HG03175 (cell line): Measurements from ENCODE around the gene GNG10.
"Not testable (repeated sequence)": the region's sequence is repeated elsewhere in the genome, so short reads cannot be mapped to it uniquely, and the experiment has no call there.

Experiments
- ATAC-seq: cut with Tn5 transposase; IDR thresholded peaks from one replicate; pipeline ENCODE4 v1.9.1; 2021; ENCODE audit warnings: mild to moderate bottlenecking, moderate library complexity; ENCODE audit not compliant: unreplicated experiment

GNG10 gene

GRCh38 chr9:111661150-111661801 lies at the start of gene GNG10:
Gene GNG10 (plus strand): TSS chr9:111661605. CDS start chr9:111661635, 30 bp downstream.
- ATAC-seq: peak; percentile 85

DNA sequence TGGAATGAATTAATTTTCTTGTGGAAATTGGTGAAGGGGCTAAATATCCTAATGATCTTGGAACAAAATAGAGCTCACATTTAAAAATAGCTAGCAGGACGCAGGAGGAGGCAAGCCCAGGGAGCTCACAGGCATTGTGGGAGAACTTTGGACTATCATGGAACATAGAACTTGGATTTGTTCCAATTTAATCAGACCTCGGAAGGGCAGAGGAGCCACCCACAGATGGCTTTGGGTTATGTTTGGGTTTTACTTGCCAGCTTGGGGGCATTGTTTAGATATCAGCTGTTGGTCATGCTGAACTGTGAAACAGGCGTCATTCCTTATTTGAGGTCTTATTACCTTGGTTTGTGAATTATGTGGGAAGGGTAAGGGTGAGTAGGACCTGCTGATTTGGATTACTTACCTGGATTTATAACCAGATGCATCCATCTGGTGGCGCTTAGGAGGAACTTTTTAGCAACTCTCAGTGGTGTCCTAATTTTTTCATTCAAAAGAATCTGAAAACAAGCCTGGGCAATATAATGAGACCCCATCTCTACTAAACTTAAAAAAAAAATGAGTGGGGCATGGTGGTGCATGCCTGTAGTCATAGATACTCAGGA lies 47.9 kb upstream of the GNG10 start:
- no peak for ATAC-seq

DNA sequence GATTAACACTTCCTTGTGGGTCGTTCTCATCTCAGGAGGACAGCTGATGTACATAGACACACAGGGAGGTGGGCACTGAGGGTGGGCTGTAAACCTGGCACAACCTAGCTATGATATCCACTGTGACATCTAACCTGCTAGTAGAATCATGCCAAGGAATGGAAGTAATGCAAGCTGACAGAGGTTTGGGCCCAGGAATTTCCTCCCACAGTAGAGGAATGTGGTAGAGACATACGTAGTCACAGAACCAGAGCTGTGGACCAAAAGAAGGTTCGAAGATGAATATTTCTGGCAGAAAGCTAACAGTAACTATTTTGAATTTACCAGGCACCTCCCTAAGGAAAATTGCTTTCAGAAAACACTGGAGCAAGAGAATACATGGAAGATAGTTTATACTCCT lies 45.5 kb upstream of the GNG10 start:
- ATAC-seq: no peak

GRCh38 chr9:111617349-111617748 lies 44.1 kb upstream of the GNG10 start:
- ATAC-seq: not testable (repeated sequence)

DNA sequence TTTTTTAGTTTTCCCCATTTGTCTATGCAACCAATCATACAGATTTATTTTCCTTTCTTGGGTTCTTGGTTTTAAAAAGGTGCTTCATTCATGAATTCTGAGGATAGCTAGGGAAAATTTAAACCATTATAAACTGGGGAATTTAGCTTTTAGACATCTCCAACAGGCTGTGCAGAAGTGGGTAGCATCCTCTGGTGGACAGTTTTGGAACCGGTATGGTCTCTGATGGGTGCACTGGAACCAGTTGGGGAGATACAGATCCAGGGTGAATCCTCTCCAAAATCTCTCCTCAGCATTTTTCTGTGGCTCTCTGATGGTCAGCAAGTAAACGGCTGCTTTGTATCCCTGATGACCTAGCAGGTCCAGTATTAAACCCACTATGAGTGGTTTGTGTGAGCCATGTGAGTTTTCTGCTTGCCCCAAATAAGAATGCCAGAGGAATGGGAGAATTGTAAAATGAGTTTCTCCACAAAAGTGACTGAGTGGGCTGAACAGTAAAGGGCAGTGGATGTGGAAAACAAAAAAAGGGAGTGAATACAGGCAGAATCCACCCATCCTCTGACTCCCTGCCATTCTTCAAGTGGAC lies 39.4 kb upstream of the GNG10 start:
- no peak for ATAC-seq

DNA sequence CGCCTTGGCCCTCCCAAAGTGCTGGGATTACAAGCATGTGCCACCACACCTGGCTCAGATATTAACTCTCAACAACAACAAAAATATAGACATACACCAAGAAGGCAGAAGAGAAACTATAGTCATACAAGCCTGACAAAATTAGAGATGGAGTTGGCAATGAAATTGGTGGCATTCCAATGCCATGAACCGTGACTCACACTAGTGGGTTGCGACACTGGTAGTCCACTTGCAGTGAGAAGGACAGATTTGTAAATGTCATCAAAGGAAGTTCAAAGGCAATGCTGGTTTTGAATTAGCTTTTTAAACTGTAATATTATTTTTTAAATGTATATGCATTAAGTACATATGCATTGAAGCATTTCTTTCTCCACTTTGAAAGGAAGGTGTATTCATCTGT lies 38.8 kb upstream of the GNG10 start:
- ATAC-seq: no peak

DNA sequence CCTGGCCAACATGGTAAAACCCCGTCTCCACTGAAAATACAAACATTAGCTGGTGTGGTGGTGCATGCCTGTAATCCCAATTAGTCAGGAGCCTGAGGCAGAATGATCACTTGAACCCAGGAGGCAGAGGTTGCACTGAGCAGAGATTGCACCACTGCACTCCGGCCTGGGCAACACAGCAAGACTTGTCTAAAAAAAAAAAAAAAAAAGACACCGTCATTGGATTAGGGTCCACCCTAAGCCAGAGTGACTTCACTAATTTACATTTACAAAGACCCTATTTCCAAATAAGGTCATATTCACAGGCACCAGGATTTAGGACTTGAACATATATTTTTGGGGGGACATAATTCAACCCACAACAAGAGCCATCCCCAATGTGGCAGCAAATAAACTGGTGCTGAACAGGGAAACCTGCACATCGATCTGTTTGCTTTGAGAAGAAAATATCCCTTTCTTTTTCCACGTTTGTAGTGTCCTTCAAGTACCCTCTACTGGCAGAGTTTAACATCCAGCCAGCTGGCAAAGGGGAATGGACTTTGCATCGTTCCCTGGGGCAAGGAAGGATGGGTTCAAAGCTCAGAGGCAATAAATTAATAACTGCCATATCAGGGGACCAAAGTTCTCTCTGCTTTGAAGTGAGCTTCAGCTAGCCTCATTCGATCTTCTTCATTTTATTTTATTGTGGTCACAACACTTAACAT lies 34.0 kb upstream of the GNG10 start:
- no peak for ATAC-seq

DNA sequence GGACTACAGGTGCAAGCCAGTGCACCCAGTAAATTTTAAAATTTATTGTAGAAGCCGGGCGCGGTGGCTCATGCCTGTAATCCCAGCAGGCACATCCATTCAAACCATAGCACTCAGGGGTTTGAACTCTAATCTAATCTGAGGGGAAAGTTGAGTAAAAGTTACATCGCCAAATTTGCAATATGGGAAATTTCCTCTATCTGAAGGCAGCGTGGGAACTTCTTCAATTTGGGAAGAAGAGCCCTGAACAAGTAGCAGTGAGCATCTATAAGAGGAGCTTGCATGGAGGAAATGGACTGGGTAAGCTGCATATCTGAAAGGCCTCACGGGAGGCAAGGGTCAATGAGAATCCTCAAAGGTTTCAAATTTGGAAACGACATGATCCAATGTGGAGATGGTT lies 33.0 kb upstream of the GNG10 start:
- no peak for ATAC-seq

GRCh38 chr9:111630182-111630963 lies 31.0 kb upstream of the GNG10 start:
- ATAC-seq: peak; percentile 29

- no peak for ATAC-seq
Observed at GRCh38 chr9:111630964-111631213, 30.5 kb upstream of the GNG10 start.

GRCh38 chr9:111631214-111631971 lies 30.0 kb upstream of the GNG10 start, which contains the start of gene DNAJC25:
Gene DNAJC25 (plus strand): TSS chr9:111631334. CDS start chr9:111631408, 74 bp downstream.
- peak; percentile 97 for ATAC-seq

DNA sequence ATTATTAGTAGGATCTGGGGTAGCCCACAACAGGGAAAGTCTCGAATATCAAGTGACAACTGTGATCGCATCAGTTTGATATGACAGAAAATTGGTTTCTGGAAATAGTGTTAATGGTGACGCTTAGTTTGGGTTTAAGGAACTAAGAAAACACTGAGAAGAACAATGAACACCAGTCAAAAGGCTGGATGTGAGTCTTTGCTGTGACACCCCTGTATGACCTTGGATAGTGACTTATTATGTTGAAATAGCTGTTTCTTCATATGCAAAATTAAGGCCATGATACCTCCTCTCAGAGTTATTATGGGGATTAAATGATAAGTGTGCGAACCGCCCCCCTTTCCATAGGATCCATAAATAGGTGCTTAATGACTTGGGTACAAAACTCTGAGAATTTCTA lies 29.3 kb upstream of the GNG10 start:
- ATAC-seq: no peak

GRCh38 chr9:111632695-111633388 lies 28.6 kb upstream of the GNG10 start:
- no peak for ATAC-seq

DNA sequence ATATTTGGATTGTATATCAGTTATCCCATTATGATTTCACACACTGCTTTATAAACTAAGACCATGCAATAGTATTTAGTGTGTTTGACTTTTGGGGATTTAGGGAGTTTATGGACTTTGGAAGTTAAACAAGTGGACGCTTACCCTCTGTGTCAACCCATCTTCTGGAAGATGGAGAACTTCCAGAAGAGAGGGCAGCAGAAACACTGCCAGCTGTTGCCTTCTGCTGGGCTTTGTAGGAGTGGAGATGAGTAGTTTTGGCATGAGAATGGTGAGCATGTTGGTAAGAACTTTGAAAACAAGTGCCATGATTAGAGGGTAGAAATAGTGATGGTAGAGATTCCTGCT lies 28.0 kb upstream of the GNG10 start:
- ATAC-seq: no peak

GRCh38 chr9:111634860-111635259 lies 26.5 kb upstream of the GNG10 start:
- no peak for ATAC-seq

GRCh38 chr9:111637421-111637950 lies 23.9 kb upstream of the GNG10 start:
- ATAC-seq: no peak

GRCh38 chr9:111644195-111644772 lies 17.1 kb upstream of the GNG10 start:
- ATAC-seq: no peak

DNA sequence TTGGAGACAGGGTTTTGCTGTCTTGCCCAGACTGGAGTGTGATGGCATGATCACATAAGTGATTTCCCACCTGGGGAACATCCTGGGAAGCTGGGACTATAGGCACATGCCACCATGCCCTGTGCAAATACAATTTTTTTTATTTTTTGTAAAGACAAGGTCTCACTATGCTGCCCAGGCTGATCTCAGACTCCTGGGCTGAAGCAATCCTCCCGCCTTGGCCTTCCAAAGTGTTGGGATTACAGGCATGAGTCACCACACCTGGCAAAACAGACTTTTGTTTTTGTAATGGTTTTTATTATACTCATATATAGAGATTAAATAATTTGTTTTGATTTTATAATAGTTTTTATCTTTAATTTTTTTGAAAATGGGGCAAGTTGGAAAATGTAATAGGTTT lies 15.6 kb upstream of the GNG10 start:
- ATAC-seq: no peak

- ATAC-seq: no peak
Observed at GRCh38 chr9:111646417-111646816, 15.0 kb upstream of the GNG10 start.
